Activated CD4-positive, alpha-beta T cell treated with anti-CD3 and anti-CD28 coated beads, Interleukin-2, amount 50 U/mL, for 1 hour (primary cell): ENCODE measurements around the gene SHC3.

Source experiments
- DNase-seq: peaks from one replicate; pipeline ENCODE4 v3.0.0-alpha.2; 2020

Gene SHC3

DNA sequence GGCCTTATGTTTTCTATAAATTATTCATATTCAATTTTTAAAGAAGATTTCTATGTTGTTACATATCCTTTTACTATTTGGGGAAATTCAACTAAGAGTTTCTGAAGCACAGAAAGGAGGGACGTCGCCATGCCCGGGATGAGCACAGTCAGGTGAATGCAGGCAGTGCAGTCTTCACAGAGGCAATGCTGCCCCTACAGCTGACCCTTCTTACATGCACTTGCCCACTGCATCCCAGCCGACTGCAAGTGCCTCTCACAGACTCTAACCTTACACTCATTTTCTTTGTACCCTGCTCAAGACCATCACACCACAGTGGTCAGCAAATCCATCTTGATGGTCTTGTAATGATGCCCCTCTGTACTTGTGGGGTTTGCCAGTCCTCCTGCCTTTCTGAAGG, 73.8 kb downstream of the SHC3 start:
- DNase-seq = no peak

DNA sequence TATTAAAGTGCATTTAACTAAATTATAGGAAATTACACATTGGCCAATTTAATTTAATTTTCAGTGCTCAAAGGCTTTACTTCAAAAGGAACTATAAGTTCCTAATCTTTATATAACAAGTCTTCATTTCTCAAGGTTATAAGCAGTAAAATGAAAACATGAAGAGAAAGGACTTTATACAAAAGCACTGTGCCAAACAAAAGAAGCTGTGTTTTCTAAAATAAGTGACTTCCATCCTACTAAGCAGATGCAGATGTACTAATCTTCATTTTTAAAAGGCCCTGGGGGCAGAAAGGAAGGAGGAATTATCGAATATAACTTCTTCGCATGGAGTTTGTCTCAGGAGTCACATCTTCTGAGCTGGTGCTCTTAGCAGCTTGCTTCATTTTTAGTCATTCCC, 81.4 kb downstream of the SHC3 start:
- no peak for DNase-seq

DNA sequence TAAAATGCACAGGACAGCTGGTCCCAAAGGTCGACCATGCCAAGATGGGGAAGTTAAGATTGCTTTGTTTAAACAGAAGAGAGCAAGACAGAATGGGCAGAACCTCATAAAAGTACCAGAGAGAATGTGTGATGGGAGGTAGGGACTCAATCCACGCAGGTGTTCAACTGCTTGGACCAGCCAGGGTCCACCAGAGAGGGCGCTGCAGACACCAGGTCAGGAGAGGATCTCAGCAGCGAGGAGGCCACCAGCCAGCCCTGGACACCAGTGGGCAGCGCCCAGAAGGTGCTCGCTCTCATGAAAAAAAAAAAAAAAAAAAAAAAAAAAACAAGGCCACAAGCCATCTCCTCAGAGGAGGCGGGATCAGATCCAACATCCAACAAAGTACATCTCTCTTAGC, 81.8 kb downstream of the SHC3 start:
- no peak for DNase-seq

DNA sequence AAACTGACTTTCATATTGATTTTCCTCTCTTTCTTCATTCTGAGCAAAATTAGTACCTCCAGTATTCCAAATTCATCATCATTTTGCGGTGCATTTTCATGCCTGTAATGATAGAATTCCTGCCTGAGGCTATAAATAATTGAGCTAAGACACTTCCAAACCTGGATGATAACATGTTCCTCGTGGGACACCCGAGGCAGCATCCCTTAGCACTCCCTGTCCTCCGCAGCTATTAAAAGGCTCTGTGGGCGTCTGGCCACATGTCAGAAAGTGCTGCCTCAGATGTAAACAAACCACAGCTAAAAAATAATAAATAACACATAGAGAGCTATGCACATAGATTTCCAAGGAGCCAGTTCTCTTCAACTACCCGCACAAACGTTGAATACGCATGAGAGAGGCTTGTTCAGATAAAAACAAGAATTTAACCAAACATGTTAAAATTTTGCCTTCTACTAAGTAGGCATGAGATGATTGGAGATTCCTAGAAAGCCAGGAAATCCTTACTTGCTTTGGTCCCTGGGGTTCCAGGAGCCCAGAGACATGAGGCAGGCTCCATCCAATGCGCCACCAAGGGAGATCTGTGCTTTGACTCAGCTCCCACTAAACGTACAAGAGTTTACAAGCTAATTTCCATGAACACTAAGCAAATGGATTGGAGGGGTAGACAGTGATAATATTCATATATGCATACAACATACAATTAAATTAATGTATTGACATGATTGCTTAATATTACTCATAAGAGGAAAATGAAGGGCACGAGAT, 82.7 kb downstream of the SHC3 start:
- DNase-seq = no peak

DNA sequence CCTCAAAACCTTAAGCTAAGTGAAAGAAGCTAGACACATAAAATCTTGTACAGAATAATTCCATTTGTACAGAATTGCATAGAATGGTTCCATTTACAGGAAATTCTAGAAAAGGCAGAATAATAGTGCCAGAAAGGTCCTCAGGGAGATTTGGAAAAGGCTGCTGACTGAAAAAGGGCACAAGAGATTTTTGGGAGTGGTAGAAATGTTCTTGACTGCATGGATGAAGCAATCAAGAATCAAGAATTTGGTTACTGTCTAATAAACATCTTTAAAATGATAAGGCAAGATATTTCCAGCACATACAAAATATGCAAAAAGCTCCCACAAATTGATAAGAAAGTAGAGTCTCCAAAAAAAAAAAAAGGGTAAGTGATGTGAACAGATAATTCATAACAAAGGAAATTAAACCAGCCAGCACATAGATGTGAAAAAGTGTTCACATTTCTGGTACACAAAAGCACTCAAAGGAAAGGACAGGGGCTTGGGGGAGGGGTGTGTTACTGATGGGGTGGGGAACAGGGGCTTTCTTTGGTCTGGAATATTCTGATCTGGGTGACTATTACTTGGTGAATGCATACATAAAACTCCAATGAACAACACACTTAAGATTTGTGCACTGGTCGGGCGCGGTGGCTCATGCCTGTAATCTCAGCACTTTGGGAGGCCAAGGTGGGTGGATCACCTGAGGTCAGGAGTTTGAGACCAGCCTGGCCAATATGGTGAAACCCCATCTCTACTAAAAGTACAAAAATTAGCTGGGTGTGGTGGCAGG, 85.2 kb downstream of the SHC3 start:
- DNase-seq = no peak

DNA sequence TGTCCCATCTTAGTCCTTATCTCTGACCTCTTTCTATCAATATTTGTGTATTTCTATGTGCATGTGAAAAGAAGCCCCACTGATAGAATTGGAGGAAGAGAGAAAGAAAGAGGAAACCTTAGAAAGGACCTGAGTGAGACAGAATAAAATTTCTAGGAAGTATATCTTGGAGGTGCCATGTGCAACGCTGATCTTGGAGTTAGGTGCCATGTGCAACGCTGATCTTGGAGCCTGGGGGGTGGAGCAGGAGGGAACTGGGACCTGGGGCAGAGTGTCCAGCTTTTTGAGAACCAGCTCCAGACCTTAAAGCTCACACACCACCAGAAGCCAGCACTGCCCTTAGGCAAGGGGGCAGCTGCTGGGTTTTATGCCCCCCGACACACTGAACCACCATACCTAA, 89.4 kb downstream of the SHC3 start:
- no peak for DNase-seq

DNA sequence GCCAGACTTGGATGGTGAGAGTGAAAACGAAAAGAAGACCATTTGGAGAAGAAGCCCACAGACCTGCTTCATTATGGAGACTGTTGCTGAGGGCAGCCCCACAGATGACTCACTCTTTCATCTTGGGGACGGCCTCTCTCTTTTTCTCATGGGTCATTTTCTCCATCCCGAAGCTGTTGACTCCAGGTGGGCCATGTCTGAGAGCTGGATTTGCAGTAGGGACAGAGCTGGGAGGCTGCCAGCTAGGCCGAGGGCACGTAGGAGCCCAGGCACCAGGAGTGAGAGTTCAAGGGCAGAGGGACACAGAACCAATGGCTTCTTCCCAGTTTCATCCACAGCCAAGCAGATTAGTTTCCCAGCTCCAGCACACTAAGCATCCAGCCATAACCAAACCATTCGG, 95.0 kb downstream of the SHC3 start:
- no peak for DNase-seq

DNA sequence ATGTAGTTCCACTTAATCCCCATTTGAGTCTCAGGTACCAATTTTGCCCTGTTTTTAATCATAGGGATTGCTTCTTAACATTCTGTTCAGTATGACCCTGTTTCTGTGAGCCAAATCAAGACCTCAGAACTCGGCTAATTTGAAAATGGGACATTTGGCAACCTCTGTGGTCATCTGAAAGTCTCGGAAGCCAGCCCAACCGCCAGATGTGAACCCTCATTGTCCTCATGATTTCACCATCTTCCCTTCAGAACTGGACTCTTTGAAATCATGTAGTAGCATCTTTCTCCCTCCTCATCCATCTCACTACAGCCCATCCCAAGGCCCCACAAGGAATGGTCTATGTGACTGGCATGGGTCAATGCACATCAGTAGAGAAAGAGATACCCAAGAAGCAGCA, 98.4 kb downstream of the SHC3 start:
- no peak for DNase-seq

DNA sequence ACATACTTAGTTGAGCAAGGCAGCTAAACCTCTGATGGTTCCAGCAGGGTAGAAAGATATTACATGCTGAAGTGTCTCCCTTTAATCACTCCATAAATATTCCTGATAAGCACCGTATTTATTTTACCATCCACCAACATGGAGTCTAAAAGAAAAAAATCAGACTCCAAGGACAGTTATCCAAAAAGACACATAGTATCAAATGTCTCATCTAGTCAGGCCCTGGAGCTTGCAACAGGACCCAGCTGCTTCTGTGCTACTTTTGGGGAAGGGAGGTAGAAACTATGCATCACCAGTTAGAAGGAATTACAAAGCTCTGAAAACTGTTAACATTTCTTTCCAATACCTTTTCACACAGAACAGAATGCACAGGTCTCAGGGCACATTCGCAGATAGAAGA, 99.2 kb downstream of the SHC3 start:
- no peak for DNase-seq

DNA sequence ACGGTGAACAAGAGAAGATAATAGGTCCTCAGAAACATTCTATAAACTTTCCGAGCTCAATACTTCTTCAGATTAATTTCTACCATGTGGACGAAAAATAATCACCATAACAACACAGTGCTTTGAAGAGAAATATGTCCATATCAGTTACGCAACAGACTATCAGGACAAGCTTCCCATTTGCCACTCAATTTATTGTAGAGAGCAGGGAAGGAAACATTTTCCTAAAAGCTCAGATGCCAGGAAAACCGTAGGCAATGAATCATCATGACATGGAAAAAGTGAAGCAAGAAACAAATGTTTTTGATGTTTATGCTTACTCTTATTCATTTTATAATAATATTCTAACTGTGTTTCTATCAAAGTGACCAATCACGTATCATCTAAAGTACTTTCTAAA, 99.8 kb downstream of the SHC3 start:
- DNase-seq = no peak

DNA sequence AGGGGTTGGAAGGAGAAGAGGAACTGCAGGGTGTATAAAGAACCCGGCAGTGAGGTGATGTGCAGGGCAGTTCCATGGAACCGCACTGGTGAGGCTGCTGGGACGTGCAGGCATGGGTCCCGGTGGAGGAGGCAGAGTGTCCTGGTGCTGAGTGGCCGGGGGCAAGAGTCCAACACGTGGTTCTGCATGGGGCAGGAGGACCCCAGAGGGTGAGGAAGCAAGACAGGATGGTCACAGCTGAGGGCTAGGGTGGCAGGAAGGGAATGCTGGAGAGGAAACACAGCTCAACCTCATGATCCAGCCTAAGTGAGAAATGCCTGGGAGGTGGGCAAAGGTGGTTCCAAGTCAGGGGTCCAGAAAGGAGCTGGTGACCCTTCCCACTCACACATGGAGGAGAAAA, 100.2 kb downstream of the SHC3 start:
- no peak for DNase-seq

DNA sequence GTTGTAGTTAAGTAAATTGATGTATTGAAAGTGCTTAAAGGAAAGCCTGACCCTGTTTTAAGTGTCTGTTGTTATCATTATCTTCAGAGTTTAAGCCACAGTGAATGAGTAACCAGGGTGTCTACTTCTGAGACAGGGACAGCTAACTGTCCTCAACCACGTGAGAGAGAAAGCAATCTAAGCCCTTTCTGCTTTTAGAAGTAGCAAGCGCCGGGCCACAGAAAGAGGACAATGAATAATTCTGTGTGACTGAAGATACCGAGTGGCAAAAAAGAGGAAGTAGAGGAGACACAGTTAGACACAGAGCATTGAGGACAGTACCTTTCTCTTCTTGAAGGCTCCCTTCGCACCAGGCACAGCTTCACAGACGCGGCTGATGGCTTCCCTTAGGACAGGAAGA, 101.1 kb downstream of the SHC3 start:
- DNase-seq = no peak

DNA sequence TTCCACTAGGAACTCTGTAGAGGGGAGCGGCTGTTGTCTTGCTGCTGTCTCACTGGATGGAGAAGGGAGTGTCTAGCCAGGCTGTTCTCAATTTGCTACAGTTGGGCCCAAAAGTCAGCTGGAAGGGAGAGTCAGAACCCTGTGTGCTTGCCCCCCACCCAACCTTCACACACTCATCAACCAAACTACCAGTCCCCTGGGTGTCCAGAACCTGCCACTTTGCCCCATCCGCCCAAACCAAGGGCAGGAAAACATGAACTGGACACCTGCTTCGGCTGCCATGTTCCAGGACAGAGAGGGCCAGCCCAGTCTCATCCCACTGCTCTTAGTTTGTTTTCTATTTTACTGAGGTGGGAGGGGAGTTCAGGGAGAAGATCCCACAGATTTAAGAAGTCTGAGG, 105.2 kb downstream of the SHC3 start:
- no peak for DNase-seq

DNA sequence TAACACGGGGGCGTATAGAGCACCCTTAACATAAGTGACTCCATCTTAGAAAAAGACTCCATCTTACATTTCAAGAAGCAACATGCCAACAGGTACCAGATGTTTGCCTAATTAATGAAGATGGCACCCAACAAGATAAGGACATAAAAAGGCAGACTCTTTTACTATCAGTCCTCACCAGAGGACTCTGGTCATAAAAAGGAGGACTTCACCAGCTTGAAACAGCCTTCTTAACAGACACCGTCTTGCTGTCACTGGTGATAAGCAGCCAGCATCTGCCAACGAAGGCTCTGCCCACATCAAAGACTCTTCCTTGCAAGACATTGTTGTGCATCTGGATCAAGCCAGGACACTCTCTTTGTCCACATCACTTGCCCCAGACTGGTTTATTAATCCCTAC, 107.0 kb downstream of the SHC3 start:
- DNase-seq = no peak

DNA sequence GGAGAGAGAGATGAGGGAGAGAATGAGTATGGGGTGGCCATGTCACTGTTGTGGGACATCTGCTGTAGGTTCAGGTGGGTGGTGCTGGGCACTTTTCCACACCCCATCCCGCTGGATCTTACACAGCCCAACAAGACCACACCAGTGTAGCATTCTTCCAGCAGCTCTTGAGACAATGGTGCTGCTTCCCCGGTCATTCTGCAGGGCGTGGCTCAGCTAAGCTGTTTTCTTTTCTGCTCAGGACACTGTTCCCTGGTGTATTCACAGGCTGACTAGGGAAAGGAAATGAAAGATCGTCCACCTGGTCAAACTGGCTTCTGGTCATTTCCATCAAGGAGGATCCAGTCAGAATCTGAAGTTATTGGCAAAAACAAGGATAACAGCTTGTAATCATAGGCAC, 111.8 kb downstream of the SHC3 start:
- no peak for DNase-seq

DNA sequence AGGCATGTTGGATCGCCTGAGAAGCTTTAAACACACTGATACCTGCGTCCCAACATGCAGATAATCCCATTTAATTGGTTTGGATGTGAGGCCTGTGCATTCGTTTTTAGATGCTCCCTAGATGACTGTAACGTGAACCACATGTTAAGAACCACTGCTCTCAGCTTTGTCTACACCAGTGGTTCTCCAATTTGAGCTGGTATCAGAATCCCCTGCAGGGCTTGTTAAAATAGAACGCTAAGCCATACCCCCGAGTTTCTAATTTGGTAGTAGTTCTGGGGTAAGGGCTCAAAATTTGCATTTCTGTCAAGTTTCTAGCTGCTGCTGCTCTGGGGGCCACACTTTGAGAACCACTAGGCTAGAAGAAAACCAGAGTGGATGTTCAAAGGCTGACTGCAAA, 112.7 kb downstream of the SHC3 start:
- DNase-seq = no peak

DNA sequence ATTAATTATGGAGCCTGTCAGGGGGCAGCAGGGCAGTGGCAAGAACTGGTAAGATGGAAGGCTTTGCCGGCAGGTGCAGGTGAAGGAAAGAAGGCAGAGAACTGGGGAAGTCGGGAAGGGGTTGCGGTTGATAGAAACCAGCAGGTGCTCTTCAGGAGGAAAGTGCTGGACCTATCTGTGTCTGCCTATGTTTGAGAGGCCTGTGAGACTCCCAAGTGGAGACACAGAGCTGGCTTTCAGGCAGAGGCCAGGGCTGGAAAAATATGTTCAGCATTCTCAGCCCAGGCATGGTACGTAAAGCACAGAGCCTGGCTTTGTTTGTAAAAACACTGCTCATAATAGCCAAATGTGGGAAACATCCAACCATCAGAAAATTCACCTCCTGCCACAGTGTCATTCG, 117.8 kb downstream of the SHC3 start:
- no peak for DNase-seq

DNA sequence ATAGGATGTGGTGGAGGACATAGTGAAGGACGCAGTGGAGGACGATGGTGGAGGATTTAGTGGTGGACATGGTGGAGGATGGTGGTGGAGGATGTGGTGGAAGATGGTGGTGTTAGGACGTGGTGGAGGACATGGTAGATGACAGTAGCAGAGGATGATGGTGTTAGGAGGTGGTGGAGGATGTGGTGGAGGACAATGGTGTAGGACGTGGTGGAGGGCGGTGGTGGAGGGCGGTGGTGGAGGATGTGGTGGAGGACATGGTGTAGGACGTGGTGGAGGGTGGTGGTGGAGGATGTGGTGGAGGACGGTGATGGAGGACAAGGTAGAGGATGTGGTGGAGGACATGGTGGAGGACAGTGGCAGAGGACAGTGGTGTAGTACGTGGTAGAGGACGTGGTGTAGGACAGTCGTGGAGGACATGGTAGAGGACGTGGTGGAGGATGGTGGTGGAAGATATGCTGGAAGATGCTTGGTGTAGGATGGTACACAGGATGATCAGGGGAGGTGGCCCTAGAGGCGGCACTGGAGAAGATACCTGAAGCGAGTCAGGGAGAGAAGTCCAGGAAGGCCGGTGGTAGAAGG, 118.6 kb downstream of the SHC3 start:
- no peak for DNase-seq

DNA sequence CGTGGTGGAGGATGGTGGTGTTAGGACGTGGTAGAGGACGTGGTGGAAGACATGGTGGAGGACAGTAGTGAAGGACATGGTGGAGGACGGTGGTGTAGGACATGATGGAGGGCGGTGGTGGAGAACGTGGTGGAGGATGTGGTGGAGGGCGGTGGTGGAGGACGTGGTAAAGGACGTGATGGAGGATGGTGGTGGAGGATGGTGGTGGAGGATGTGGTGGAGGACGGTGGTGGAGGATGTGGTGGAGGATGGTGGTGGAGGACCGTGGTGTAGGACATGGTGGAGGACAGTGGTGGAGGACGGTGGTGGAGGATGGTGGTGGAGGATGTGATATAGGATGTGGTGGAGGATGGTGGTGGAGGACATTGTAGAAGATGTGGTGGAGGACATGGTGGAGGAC, 119.7 kb downstream of the SHC3 start:
- no peak for DNase-seq

DNA sequence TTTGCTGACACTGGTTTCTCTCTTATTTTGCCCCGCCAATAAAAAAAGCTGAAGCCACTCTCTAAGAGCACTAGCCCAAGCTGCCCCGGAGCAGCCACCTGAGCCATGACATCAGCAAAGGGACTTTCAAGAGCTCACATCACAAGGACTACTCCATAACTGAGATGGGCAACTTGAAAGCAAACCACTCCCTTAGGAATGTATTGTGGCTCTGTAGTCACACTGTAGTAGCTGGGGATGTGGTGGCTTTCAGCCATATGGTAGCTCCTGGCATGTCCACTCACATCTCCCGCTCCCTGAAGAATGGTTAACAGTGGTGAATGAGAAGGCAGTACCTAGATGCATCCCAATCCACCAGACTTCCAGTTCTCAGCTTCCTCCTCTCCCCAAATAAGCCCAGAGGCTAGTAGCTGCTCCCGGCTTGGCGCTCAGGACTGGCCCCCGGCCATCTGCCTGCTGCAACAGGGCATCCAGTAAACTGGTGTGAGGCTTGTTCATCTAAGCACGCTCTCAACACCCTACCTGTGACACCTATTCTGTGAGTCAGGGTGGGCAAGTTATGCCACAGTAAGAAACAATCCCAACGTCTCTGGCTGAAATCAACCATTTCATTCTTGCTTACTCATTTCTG, 123.6 kb downstream of the SHC3 start:
- DNase-seq = no peak

DNA sequence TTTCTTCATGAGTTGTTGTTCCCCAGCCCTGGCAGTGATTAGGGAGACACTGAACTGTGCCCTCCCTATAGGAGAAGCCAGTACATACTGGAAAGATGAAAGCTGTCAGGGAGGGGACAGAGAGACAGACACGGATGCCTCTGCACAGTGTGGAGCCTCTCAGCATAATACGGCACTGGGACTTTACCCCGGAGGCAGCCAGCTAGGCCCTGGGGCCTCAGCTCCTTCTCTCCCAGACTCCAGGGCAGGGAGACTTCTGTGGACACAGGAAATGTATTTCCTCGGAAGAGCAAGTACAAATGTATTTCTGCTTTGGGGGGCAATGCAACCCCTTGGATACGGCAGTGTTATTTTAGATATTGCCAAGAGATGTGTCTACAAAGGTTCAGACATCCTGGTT, 125.3 kb downstream of the SHC3 start:
- DNase-seq = no peak

DNA sequence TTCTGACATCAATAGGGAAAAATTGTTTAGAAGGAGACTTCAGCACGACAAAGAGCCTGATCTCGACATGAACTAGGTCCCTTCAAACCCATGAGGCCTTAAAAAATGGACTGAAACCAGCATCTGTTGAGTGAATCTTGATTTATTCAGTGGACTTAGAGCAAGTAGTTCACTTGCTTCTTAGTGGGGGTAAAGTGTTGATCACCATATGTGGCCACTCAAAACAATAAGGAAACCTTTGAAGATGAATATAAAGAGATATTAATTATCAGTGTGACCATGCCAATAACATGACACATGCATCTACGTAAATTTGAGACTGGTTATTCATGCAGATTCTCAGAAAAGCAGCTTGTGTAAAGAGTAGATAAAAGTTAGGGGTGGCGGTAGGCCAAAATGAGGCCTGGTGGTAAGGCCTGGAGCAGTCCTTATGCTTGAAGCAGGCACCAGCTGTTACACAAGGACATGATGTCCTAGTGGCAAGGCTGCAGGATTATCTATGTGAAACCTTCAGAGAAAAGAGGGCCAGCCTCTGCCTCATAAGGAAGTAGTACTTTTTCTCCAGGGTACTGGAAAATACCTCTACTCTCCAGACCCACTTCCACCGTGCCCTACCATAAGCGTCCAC, 126.0 kb downstream of the SHC3 start:
- no peak for DNase-seq

DNA sequence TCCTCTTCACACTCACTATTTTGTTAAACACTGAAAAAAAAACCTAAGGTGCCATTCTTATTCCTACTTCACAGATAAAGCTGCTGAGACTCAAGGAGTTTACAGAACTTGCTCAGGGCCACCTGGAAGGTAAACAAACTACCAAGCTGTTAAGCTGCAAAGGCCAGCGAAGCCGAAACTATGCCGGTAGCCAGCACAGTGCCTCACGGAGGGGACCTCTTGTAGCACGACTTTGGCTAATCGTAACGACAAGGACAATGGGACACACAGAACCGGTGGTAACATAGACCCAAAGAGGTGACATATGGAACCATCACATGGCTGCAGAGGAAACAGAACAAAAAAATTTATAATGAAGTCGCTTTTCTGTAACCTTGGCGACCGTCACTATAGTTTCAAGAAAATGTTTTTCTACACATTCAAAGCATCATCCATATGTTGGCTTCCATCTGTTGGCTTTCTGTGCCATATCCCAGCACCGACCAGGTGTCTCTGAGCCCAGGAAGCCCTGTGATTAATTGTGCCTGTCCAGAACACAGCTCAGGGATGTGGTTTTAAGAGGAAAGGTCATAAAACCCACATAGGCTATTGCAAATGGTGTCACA, 127.1 kb downstream of the SHC3 start:
- no peak for DNase-seq
